Endothelial cell of hepatic sinusoid (primary cell): Measurements from ENCODE around the gene CLPTM1L.
"Not testable (repeated sequence)": the region's sequence is repeated elsewhere in the genome, so short reads cannot be mapped to it uniquely, and the experiment has no call there.

ENCODE experiments used
- in situ Hi-C: cut with HindIII; loops from 2 replicates; pipeline ENCODE4 v1.10.0; 2017; ENCODE audit warnings: low sequenced_read_pairs

Gene CLPTM1L

DNA sequence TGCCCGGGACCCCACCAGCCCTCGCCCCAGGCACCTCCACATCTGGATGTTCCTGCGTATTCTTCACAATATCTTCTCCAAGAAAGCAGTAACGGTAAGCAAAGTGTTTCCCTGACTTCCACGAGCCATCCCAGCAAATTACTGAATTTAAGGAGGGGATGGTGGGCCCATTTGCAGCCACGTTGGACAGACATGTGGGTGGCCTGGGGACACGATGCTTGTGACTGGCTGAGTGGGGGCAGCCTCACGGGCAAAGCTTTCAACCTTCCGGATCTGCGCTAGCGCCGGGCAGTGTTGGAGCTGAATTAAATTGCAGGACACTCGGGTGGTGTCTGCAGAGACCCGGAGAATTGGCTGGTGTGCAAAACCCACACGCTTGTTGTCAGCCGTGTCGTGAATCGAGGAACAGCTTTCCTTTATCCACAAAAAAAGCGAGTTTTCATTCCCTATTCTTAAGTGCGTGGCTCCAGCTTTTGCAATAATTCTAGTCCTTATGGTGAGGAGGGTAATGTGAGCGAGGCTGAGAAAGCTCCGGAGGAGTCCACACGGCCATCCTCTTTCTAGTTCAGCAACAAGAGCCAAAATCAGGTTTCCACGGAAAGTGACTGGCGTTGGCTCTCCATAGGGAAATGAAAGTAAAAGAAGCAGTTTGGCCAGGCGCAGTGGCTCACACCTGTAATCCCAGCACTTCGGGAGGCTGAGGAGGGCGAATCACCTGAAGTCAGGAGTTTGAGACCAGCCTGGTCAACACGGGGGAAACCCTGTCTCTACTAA lies 17.5 kb upstream of the CLPTM1L start:
- in situ Hi-C loops, result no loop called here

DNA sequence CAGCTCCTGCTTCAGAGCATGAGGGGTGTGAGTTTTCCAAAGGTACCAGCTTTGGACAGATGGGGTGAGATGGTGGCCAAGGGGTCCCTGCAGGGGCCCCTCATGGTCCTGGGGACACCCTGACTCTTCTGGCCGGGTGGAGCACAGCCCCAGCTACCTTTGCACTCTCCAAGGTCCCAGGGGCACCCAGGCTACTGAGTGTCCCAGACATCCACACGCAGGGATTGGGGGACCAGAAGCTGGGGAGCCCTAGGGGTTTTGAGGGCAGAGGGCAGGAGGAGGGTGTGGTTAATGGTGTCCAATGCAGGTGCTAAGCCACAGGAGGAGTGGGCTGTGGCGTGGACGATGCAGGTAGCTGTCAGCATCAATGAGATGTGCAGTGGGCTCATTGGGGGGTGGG lies 16.0 kb upstream of the CLPTM1L start:
- in situ Hi-C loops, result no loop called here

DNA sequence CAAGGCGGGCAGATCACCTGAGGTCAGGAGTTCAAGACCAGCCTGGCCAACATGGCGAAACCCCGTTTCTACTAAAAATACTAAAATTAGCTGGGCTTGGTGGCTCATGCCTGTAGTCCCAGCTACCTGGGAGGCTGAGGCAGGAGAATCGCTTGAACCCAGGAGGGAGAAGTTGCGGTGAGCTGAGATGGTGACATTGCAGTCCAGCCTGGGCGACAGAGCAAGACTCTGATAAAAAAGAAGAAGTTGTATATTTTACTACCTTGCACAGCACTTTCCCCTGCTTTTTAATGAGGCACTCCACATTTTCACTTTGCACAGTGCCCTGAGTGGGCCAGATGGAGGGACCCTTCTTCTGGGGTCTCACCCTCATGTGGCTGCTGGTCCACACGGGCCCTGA lies 15.5 kb upstream of the CLPTM1L start:
- in situ Hi-C loops, result not testable (repeated sequence)

DNA sequence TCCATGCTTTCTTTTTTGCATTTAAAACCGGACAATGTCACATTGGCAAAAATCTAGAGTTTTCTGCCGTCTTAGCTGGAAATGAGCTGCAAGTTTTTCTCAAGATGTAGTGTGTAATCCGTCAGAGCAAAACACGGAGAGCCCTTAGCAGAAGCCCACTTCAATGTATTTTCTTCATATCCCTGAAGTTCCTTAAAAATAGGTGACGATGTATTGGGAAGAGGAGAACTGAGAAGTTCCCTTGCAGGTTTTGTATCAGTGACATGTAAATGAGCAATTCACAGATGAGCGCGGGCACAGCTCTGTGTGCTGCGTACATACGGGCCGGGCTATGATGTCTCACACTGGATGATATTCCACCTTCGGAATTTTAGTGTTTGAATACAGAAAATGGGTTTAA lies 14.8 kb upstream of the CLPTM1L start:
- in situ Hi-C loops, result no loop called here

DNA sequence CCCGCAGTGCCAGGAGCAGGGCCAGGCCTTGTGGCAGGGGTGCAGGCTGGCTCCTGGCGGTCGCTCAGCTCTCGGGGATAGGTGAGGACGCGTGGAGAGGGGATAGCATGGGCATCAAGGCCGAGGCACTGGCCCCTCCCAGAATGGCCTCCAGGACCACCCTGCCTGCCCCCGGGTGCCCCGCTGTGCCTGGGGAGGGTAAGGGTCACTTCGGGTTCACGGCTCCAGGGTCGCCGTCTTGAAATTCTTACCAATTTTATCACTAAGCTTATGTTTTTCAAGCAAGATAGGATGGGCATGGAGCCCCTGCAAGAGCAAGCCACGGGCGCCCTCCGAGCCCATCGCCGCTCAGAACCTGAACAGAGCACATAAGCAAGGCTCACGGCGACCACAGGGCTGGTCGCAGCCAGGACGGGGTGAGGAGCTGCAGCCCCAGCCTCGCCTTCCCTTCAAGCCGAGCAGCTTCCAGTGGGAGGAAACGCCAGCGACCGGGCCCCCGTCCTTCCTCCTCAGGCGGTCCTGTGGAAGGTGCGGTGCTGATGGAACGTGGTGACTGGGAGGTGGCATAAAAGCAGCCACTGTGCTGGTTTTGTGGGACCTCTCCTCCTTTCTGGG lies 14.2 kb upstream of the CLPTM1L start:
- in situ Hi-C loops, result no loop called here

DNA sequence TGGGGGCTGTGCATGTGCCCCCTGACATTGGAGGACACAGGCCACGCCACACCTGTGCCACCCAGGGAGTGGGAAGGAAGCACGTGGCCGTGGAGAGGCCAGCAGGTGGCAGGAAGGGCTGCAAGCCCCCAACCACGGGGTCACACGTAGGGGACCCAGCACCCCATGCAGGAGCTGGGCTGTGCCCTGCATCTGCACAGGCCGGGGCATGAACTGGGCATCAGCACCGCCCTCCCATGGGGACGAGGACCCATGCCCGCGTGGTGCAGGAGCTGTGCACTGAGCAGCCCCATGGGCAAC lies 13.8 kb upstream of the CLPTM1L start:
- in situ Hi-C loops, result no loop called here

DNA sequence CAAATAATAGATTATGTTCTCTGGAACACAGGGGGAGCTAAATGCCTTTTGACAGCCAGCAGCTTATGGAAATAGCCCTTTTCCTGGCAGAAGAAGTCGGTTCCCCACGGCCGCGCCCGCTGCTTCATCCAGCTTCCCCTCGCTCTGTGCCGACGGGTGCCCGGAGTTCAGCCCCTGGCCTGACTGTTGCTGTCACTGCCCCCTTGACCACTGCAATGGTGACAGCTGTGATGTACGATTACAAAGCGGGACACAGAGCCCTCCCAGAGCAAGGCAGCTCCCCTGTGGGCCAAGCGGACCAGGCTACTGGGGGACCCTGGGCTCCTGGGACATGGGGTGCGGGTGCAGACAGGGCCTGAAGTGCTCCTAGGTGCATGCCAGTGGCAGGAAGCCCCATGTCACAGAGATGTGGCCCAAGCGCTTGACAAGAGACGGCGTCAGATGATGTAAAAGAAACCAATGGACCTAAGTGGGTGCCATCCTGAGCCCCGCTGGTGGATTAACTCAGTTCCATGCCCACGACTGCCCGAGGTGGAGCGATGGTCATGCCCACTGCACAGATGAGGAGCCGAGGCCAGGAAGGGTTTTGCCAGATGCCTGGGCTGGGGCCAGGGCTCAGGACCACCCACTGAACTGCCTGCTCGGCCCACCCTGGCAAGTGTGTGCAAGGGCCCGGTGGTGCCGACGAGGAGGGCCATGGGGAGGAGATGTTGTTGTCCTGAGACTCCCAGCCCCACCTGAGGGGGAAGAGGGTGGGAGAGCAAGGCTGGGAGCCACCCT lies 13.2 kb upstream of the CLPTM1L start:
- in situ Hi-C loops, result no loop called here

DNA sequence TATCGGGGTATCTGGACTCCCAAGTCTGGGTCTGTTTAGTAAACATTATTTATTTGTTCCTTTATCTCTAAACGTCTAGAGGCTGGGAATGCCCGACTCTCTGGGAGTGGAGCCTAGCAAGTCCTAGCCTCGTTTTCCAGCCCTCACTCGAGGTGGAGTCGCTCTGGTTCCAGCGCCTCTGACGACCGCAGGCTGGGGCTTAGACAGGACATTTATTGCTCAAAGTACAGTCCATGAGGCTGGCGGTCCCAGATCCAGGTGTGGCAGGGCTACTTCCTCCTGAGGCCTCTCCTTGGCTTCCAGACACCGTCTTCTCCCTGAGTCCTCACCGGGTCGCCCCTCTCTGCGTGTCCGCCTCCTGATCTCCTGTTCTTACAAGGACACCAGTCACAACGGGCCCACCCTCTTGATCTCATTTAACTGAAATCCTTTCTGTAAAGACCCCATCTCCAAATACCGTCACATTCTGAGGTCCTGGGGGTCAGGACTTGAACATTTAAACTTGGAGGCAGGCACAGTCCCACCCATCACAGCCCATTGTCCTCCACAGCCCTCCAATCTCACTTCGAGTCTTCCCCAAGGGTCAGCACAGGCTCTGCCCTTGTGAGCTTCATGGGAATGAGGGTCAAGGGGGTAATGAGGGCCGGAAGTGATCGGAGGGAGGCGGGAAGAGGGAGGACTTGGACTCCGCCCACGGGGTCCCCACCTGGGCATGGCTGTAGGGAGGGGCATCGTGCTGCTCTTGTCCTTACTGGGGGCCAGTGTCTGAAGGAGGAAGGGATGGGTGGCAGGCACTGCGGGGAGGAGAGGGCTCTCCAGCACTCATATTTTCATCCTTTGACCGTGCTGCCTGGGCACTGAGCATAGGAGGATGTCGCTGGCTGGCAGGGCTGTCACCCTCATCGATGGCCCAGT lies 12.2 kb upstream of the CLPTM1L start:
- in situ Hi-C loops, result no loop called here

DNA sequence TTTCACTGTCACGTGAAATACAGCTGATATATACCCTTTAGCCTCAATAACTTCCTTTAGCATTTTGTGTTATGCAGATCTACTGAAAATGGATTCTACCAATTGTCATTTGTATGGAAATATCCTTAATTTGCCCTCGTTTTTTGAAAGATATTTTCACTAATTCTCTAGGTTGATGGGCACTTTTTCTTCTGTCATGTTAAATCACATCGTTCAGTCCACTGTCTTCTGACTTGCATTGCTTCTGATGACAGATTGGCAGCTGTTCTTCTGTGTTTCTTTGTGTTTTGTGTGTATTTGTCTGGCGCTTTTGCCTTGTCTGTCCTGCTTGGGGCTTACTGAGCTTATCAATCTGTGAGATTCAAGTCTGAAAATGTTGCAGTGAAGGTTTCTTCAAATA lies 9.7 kb upstream of the CLPTM1L start:
- in situ Hi-C loops, result no loop called here

DNA sequence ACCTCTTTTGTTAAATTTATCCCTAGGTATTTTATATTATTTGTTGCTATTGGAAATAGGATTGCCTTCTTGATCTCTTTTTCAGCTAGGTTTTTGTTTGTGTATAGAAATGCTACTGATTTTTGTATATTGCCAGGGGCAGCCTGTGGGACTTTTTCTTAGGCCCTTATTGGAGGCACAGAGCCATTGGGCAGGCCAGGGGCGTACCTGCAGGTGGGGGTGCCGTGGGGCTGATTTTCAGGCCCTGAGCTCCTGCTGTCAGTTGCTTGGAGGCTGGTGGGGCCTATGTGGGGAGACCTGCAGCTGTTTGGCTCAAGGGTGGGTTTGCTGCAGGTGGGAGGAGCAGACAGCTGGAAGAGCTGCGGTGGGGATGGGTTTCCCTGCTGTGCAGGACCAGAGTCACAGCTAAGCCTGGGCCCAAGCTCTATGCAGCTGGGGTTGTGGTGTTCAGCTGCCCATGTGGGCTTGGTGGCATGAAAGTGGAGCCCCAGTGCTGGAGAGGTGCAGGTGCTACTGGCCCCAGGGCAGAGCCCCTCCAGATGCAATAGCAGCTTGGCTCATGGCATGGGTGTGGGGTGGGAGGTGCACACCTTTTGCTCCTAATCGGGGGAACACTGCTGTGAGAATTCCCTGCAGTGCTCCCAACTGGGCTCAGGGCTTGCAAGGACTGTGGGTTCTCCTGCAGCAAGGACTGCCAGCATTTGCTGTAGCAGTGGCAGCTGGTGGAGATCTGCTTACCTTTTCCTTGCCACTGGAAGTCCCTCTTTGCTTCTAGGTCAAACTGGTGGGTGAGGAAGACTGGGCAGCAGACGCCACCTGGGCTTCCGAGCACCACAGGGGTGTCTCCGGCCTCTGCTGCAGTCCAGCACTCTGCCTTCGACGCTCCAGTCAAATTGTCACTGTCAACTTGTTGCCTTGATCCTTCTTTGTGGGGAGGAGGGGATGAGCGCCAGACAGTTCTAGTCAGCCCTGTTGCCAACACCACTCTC lies 7.6 kb upstream of the CLPTM1L start:
- in situ Hi-C loops, result no loop called here

DNA sequence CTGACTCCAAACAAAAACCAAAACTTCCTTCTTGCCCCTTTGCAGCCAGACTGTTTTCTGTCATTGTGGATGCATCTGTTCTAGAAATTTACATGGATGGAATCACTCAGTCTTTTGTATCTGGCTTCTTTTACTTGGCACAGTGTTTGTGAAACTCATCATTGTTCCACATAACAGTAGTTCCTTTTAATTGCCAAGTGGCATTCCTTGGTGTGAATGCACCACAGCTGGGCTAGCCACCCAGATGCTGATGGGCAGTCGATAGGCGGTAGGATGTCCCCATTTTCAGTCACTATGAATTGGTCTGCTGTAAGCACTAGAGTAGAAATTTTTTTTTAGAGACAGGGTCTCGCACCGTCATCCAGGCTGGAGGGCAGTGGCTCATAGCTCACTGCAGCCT lies 6.3 kb upstream of the CLPTM1L start:
- in situ Hi-C loops, result no loop called here

DNA sequence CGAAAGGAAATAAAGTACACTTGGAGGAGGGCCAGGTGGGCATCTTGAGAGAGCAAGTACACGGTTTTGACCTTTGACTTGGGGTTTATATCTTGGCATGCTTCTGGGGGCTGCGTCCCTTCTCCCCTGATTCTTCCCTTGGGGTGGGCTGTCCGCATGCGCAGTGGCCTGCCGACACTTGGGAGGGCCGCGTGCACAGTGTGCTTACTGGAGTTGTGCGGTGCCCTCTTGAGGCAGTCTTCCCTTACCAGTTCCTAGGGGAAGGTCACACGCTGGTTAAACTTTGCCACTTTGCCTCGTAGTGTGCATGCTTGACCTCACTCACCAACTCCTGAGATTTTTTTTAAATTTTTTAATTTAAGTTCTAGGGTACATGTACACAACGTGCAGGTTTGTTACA lies 4.3 kb upstream of the CLPTM1L start:
- in situ Hi-C loops, result no loop called here

DNA sequence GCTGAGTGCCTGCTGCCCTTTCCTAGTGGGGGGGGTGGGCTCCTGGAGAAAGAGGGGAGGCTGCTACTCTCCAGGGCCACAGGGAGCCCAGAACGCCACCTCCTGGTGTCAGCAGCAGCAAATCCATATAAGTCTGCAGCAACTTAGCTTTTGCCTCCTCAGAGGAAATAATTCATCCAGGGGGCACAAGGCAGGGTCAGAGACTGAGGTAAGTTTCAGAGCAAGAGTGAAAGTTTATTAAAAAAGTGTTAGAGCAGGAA lies 4.0 kb upstream of the CLPTM1L start:
- in situ Hi-C loops, result no loop called here

DNA sequence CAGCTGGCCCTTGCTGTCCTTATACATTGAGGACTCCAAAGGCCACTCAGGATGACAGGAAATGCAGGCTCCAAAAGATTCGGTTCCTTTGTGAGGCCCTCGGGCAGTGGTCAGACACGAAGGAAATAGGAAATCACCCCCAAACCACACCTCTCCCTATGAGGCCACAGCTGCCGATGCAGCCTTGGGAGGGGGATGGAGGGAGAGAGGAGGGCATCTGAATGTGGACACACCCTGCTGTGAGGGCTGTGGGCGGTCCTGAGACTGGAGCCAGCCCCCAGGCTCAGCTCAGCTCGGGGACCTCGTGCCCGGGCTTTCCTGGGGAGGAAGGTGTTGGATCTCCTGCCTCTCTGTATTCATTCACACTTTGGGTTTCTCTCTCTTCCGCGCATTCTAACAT lies 2.7 kb upstream of the CLPTM1L start:
- in situ Hi-C loops, result no loop called here

DNA sequence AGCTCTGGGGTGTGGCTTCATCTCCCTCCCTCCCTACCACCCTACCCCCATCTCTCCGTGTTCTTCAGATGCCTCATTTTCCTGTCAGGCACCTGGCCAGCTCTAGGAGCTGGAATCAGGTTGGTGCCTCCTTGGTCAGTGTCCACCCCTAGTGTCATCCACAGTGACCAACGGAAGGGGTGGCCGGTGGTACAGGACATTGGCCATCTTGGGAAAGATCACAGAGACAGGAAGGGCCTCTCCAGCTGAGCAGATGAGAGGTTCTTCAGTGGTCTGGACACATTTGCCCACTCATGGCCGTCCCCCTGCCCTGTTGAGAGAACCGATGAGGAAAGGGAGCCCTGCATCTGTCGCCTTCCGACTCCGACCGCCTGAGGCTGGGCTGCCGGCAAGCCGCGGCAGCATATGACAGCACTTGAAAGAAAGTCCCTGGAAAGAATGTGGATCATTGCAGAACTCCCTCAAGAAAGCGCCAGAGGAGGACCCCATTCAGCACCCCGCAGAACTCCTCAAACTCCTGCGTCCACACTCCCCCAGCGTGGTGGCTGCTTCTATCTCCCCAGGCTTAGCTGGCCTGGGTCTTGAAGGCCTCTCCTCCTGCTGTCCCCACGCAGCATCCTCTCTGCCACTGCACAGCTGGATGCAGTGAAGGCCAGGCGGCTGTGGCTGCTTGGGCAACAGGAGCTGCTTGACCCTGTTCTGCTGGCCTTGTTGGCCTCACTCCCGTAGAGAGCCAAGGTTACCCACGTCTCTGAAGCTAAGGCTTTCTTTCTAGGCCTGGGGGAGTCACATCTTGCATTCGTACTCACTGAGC lies 1.9 kb upstream of the CLPTM1L start:
- in situ Hi-C loops, result no loop called here

DNA sequence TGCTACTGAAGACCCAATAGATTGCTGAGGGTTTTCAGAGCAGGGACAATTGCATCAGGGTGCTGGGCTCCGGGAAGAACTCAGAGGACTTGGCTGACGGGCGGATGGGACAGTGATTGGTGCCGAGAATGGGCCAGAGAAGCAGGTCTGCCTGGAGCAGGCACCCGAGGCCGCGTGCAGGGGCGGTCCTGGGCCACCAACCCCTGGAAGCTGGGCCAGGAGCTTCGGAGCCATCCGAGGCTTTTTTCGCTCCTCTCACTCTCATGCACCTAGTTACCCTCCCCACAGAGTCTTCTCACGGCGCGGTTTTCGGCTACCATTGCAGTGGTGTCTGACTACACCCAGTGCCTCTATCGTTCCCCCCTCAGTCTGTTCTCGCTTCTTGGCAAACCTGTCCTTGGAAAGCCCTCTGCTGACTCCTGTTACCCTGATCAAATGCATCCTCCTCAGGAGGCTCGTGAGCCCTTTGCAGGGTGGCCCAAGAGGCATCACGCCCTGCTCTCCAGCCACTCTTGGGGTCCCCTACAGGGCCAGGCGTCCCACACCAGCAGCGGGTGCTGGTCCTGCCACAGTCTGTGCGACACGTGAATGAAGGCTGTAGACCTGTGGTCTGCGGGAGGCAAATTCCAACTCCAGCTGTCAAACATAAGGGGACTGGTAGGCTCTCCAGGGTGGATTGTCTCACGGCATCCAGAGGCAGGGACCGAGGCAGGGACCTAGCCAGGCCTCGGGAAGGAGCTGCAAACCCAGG lies 1.2 kb upstream of the CLPTM1L start:
- in situ Hi-C loops, result no loop called here

DNA sequence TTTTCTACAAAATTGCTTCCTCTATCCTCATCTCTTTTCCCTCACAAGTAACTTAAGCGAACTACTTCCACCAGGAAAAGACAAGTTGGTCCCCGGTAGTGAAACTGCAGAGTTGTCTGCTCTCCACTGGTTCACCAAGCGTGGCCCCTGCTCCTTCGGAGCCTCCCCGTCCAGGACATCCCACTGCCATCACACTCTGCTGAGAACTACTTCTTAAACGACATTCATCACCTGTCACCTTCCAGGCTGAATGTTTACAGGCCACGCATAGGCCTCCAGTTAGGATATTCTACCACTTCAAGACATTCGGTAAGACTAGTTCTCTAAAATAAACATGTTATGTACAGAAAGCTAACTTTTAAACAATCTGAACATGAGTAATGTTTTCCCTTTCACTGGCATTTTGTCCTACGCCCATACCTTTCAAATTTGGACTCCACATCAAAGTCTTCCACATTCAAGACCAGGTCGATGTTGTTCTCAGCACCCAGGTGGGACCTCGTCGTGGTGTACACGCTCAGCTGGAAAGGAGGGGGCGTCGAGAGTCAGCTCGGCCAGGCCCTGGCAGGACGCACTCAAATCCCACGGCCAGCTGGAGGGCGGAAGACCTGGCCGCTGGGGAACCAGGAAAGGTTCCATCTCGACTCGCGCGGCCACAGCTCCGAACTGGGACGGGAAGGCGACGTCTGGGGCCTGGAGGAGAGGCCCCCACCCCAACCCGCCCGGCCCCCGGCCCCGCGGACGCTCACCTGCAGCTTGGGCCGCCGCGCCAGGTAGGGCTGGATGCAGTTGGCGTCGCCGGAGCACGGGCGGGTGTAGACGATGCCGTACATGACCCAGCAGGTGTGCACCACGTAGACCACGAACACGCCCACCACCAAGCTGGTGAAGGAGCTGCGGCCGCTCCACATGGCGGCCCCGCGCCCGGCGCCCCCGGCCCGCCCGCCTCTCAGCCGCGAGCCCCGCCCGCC lies 683 bp downstream of the CLPTM1L start:
- in situ Hi-C loops, result no loop called here

DNA sequence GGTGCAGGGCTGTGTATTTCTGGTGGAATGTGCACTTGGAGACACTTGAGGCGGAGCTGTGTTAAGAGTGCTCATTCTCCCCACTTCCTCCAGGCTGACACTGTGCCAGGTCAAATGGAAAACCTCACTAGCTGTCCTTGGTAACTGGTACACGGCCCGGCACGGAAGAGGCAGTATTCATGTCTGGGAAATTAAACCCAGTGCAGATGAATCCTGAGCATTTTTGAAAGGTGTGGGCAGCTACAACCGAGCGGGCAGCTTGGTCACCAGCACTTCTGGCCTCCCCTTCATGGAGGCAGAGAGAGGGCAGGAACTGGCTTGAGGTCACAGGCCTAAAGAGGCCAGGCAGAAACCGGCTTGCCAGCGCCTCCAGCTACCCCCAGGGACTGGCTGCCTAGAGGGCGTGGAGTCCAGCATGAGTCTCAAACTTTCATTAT lies 1.6 kb downstream of the CLPTM1L start:
- in situ Hi-C loops, result no loop called here
